GM12874 (cell line): ENCODE measurements around the gene FAU.

Experiments used
- CTCF ChIP-seq: IDR thresholded peaks from 2 replicates; pipeline ENCODE4 v1.5.1; 2011; ENCODE audit warnings: low read depth, mild to moderate bottlenecking, control low read depth, low read length, moderate library complexity; ENCODE audit not compliant: insufficient read depth

Gene FAU

GRCh38 chr11:65071907-65072630, 49.9 kb downstream of the FAU start:
- TF ChIP-seq CTCF: no peak
